ENCODE measurements around the gene MOB2. TPM values are rescaled to one million over a fixed set of nuclear protein-coding genes. Genes with fewer than 3 reads are reported as not detected.

The MOB2 gene
- total RNA-seq, 3 donors from 2014 or later: 36.4 to 46.1 (median 37.9) TPM

DNA sequence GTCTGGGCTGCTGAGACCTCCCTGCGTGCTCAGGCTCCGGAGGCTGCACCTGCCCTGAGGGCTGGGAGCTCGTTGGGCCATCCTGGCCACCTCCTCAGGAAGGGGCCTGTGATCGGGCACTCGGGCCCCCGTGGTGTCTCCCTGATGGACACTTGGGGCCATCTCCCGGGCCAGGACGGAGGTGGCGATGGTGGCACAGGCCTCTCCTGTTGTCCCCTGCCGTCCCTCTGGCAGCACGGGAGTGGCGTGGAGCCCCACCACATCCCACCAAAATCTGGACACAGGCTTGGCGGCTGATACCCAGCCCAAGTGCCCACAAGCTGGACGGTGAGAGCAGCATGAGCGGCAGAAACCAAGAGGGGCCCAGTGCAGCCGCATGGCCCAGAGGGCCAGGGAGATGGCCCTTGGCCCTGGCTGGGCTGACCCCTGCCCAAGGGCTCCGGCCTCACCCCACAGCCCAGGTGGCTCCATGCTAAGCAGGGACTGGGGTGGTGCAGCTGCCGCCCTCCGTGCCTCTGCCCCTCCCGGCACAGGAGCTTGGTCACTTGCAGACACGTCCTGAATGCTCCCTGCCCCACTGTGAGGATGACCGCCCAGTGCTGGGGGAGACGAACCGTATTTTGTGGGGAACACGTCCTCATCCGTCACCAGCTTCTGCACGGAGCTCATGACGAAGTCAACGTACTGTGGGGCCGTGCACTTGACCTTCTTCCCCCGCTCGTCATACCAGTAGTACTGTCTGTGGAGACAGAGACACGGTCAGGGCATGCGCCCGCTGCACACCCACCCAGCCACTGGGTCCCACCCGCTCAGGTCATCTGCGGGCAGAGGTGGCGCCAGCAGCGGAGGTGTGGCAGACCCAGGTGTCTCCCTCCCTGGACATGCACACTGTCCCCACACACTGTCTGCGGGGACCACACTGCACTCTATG is 15.6 kb downstream of the MOB2 start:
- no peaks in the 10 kb centered on the region for H3K36me3 ChIP-seq
- H3K4me3 ChIP-seq: no peak overlapping the region
- TF ChIP-seq POLR2AphosphoS5 (IDR thresholded peaks at IDR 0.05): no peak
- TF ChIP-seq, protein P1, sequence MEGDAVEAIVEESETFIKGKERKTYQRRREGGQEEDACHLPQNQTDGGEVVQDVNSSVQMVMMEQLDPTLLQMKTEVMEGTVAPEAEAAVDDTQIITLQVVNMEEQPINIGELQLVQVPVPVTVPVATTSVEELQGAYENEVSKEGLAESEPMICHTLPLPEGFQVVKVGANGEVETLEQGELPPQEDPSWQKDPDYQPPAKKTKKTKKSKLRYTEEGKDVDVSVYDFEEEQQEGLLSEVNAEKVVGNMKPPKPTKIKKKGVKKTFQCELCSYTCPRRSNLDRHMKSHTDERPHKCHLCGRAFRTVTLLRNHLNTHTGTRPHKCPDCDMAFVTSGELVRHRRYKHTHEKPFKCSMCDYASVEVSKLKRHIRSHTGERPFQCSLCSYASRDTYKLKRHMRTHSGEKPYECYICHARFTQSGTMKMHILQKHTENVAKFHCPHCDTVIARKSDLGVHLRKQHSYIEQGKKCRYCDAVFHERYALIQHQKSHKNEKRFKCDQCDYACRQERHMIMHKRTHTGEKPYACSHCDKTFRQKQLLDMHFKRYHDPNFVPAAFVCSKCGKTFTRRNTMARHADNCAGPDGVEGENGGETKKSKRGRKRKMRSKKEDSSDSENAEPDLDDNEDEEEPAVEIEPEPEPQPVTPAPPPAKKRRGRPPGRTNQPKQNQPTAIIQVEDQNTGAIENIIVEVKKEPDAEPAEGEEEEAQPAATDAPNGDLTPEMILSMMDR (IDR thresholded peaks at IDR 0.05): no peak
- TF ChIP-seq POLR2A (IDR thresholded peaks at IDR 0.05): no peak
- no peaks in the 10 kb centered on the region for H3K4me1 ChIP-seq
- H3K9me3 ChIP-seq: no peaks in the 10 kb centered on the region
- H3K27me3 ChIP-seq: no peaks in the 10 kb centered on the region
- H3K27ac ChIP-seq: no peak overlapping the region
- intact Hi-C loops (cut with DNase I; ENCODE audit: low total_unique reads): no loop called here
- DNase-seq (ENCODE audit: low spot score in 2 of 2): no peak

DNA sequence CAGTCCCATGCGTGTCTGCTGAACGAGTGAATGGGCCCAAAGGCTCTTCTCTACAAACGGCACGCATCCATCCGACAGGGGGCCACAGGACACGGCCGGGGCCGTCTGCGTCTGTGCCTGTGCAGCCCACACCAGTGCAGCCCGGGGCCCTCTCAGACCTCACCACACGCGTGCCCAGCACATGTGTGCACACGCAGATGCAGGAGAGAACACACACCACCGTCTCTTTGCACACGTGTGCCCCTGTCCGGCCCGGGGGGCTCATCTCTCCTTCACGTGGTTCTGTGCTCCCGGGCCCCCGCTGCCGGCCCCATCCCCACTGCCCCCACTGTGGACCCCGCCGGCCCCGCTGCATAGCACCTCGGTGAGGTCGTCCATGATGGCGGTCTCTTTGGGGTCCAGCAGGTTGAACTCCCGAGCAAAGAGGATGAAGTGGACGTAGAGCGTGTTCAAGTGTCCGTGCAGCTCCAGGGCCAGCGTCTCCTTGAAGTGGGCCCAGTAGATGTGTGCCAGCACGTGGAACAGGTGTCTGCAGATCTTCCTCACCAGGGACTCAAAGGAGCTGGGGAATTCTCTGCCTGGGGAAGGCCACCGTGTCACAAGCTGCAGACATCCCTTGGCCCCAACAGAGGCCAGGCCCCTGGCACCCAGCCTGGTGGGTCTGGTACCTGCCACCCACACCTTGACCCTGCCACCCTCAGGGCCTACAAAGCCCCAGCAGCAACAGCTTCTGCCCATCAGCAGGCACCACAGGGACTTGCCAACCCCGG is 16.5 kb downstream of the MOB2 start:
- Histone ChIP-seq H3K4me1 (no peaks in the 10 kb centered on the region), H3K36me3 (no peaks in the 10 kb centered on the region)
- intact Hi-C loops (cut with DNase I; ENCODE audit: low total_unique reads): no loop called here

DNA sequence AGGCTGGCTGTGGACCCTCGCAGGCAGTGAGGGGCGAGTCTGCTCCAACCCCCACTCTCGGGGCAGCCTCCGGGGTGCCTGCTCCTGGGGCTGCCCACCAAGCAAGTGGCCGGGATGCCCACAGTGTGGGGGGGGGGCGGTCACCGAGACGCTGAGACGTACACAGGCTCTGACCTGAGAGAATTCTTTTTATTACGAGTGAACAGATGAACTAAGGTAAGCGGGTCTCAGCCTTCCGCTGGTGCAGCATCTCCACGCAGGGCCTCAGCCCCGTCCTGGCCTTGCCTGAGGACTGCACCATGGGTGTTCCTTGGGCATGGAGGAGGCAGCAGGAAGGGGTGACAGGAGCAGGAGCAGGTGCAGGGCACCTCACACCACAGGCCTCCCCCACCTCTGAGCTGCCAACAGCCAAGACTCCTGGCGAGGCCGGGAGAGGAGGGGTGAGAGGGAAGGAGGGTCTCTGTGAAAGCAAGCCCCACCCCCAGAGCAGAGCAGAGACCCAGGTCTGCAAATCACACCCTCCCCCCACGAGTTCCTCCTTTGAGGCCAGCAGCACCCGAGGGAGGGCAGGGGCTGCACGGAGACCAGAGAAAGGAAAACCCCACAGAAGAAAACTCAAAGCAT is 17.2 kb downstream of the MOB2 start:
- TF ChIP-seq, protein P1 (IDR thresholded peaks at IDR 0.05): no peak
- TF ChIP-seq POLR2AphosphoS5 (IDR thresholded peaks at IDR 0.05): no peak
- TF ChIP-seq POLR2A (IDR thresholded peaks at IDR 0.05): no peak
- no peak for DNase-seq (ENCODE audit: low spot score in 2 of 2)
- Histone ChIP-seq H3K36me3 (no peaks in the 10 kb centered on the region), H3K27ac (no peak overlapping the region), H3K9me3 (peaks cover 0 to 3% of the 10 kb centered on the region in 2 donors), H3K27me3 (no peaks in the 10 kb centered on the region), H3K4me1 (no peaks in the 10 kb centered on the region), H3K4me3 (no peak overlapping the region)
- intact Hi-C loops (cut with DNase I; ENCODE audit: low total_unique reads): no loop called here

More for the DNA sequence above, 16.5 kb downstream of the MOB2 start:
- no peak for DNase-seq (ENCODE audit: low spot score in 2 of 2)
- H3K4me3 ChIP-seq: no peak overlapping the region
- TF ChIP-seq POLR2AphosphoS5 (IDR thresholded peaks at IDR 0.05) (no peak), POLR2A (IDR thresholded peaks at IDR 0.05) (no peak)
- TF ChIP-seq, protein P1 (IDR thresholded peaks at IDR 0.05): no peak
- no peak overlapping the region for H3K27ac ChIP-seq
- no peaks in the 10 kb centered on the region for H3K9me3 ChIP-seq
- H3K27me3 ChIP-seq: no peaks in the 10 kb centered on the region

DNA sequence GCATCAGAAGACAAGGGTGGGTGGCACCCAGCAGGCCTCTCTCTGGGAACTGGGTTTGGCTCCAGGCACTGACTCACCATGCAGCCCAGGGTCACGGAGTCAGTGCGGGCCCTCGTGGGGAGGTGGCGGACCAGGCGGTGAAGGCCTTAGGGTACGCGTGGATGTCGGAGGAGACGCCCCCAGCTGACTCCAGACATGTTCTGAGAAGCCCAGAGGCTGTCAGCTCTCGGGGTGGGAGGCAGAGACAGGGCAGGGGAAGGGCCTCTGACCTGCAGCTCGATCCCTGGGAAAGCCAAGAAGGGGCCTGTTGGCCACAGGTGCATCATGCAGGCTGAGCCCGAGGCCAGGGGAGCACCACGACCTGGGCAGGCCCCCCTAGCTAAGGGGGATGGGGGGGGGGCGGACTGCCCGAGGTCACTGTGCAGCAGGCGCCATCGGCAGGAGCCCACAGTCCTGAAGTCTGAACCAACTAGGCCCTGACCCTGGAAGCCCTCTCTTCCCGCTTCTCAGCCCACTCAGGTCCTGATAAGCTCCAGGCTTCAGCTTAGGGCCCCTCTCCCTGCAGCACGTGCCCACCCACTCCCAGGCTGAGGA is 18.0 kb downstream of the MOB2 start:
- Histone ChIP-seq H3K9me3 (peaks cover 0 to 5% of the 10 kb centered on the region in 2 donors), H3K27me3 (no peaks in the 10 kb centered on the region), H3K4me1 (no peaks in the 10 kb centered on the region), H3K27ac (no peak overlapping the region), H3K36me3 (no peaks in the 10 kb centered on the region), H3K4me3 (no peak overlapping the region)
- TF ChIP-seq, protein P1 (IDR thresholded peaks at IDR 0.05): no peak
- TF ChIP-seq POLR2A (IDR thresholded peaks at IDR 0.05): no peak
- TF ChIP-seq POLR2AphosphoS5 (IDR thresholded peaks at IDR 0.05): no peak
- no peak for DNase-seq (ENCODE audit: low spot score in 2 of 2)
- intact Hi-C loops (cut with DNase I; ENCODE audit: low total_unique reads): no loop called here

Data from breast epithelium (tissue), 4 donors.